ENCODE data around the gene PTPN2. TPM values are rescaled to one million over a fixed set of nuclear protein-coding genes. Genes with fewer than 3 reads are reported as not detected.

Gene PTPN2
- total RNA-seq, 1 experiment from 2014 or later, result 55.0 TPM

GRCh38 chr18:12828116-12829051 is 55.7 kb downstream of the PTPN2 start:
- intact Hi-C loops (cut with micrococcal nuclease; ENCODE audit: unreplicated experiment), result no loop called here
- peaks cover 12% of the 10 kb centered on the region; the same call in 1 of the 2 replicates for H3K9me3 ChIP-seq
- H3K36me3 Mint-ChIP-seq (ENCODE audit: insufficient read depth, unreplicated experiment), result peaks cover 60% of the 10 kb centered on the region
- BruUV-seq (replicated peaks), result no TSS peak
- ChIA-PET CTCF (interaction anchor here (0.7 kb wide), 1 partner anchor 85 kb away, joined by 5 read pairs; no protein-coding TSS in a partner anchor), POLR2A (no interaction called here)
- no peak overlapping the region for H3K4me3 Mint-ChIP-seq (ENCODE audit: unreplicated experiment)
- H3K4me1 Mint-ChIP-seq (ENCODE audit: low read depth, unreplicated experiment), result no peaks in the 10 kb centered on the region
- no peak overlapping the region for H3K27ac Mint-ChIP-seq (ENCODE audit: unreplicated experiment)
- no peak for TF ChIP-seq CTCF (IDR thresholded peaks at IDR 0.05; ENCODE audit: insufficient read depth in 1 of 2, low read depth in 1 of 2, low read length in 1 of 2, severe bottlenecking in 1 of 2, unreplicated experiment in 1 of 2)
- H3K27me3 ChIP-seq (replicated peaks; ENCODE audit: control insufficient read depth, insufficient read depth, low read length), result no peaks in the 10 kb centered on the region
- no peak overlapping the region for H3K4me3 ChIP-seq (ENCODE audit: low read depth, low read length)
- H3K27me3 Mint-ChIP-seq (ENCODE audit: insufficient read depth, unreplicated experiment), result no peaks in the 10 kb centered on the region
- no peak for DNase-seq
- no peaks in the 10 kb centered on the region for H3K4me1 ChIP-seq
- peaks cover 12% of the 10 kb centered on the region for H3K9me3 Mint-ChIP-seq (ENCODE audit: unreplicated experiment)
- peaks cover 2% of the 10 kb centered on the region; the same call in 1 of the 2 replicates for H3K36me3 ChIP-seq (ENCODE audit: control insufficient read depth, insufficient read depth, low read length)

GRCh38 chr18:12827588-12827987 is 56.4 kb downstream of the PTPN2 start:
- Histone ChIP-seq H3K9me3 (peaks cover 12% of the 10 kb centered on the region; the same call in 1 of the 2 replicates), H3K4me1 (peaks cover 4% of the 10 kb centered on the region; the same call in 1 of the 2 replicates), H3K36me3 (ENCODE audit: control insufficient read depth, insufficient read depth, low read length) (peaks cover 2% of the 10 kb centered on the region; the same call in 1 of the 2 replicates), H3K4me3 (ENCODE audit: low read depth, low read length) (no peak overlapping the region), H3K27me3 (replicated peaks; ENCODE audit: control insufficient read depth, insufficient read depth, low read length) (no peaks in the 10 kb centered on the region)
- H3K36me3 Mint-ChIP-seq (ENCODE audit: insufficient read depth, unreplicated experiment), result peaks cover 52% of the 10 kb centered on the region
- CTCF ChIA-PET, result no interaction called here
- no TSS peak for BruUV-seq (replicated peaks)
- no peak overlapping the region for H3K4me3 Mint-ChIP-seq (ENCODE audit: unreplicated experiment)
- POLR2A ChIA-PET, result no interaction called here
- intact Hi-C loops (cut with micrococcal nuclease; ENCODE audit: unreplicated experiment), result no loop called here
- no peak overlapping the region for H3K27ac Mint-ChIP-seq (ENCODE audit: unreplicated experiment)
- H3K4me1 Mint-ChIP-seq (ENCODE audit: low read depth, unreplicated experiment), result no peaks in the 10 kb centered on the region
- H3K27me3 Mint-ChIP-seq (ENCODE audit: insufficient read depth, unreplicated experiment), result no peaks in the 10 kb centered on the region
- TF ChIP-seq CTCF (IDR thresholded peaks at IDR 0.05; ENCODE audit: insufficient read depth in 1 of 2, low read depth in 1 of 2, low read length in 1 of 2, severe bottlenecking in 1 of 2, unreplicated experiment in 1 of 2), result no peak
- DNase-seq, result no peak
- peaks cover 12% of the 10 kb centered on the region for H3K9me3 Mint-ChIP-seq (ENCODE audit: unreplicated experiment)

GRCh38 chr18:12825230-12825629 is 58.8 kb downstream of the PTPN2 start:
- Histone ChIP-seq H3K4me1 (peaks cover 4% of the 10 kb centered on the region; the same call in 1 of the 2 replicates), H3K36me3 (ENCODE audit: control insufficient read depth, insufficient read depth, low read length) (0 out of 2 replicates have a peak, but pooled peaks cover 2% of the 10 kb centered on the region), H3K4me3 (ENCODE audit: low read depth, low read length) (no peak overlapping the region), H3K9me3 (peaks cover 12% of the 10 kb centered on the region; the same call in 1 of the 2 replicates), H3K27me3 (replicated peaks; ENCODE audit: control insufficient read depth, insufficient read depth, low read length) (no peaks in the 10 kb centered on the region)
- Mint-ChIP-seq H3K4me1 (ENCODE audit: low read depth, unreplicated experiment) (no peaks in the 10 kb centered on the region), H3K4me3 (ENCODE audit: unreplicated experiment) (no peak overlapping the region), H3K27ac (ENCODE audit: unreplicated experiment) (no peak overlapping the region), H3K9me3 (ENCODE audit: unreplicated experiment) (peaks cover 12% of the 10 kb centered on the region), H3K27me3 (ENCODE audit: insufficient read depth, unreplicated experiment) (no peaks in the 10 kb centered on the region), H3K36me3 (ENCODE audit: insufficient read depth, unreplicated experiment) (peaks cover 49% of the 10 kb centered on the region)
- no peak for DNase-seq
- TF ChIP-seq CTCF (IDR thresholded peaks at IDR 0.05; ENCODE audit: insufficient read depth in 1 of 2, low read depth in 1 of 2, low read length in 1 of 2, severe bottlenecking in 1 of 2, unreplicated experiment in 1 of 2), result no peak
- BruUV-seq (replicated peaks), result no TSS peak
- POLR2A ChIA-PET, result no interaction called here
- CTCF ChIA-PET, result no interaction called here
- intact Hi-C loops (cut with micrococcal nuclease; ENCODE audit: unreplicated experiment), result no loop called here
